Panc1 (cell line): ENCODE results near the gene C2orf81. TPM values are rescaled to one million over a fixed set of nuclear protein-coding genes. Genes with fewer than 3 reads are reported as not detected.
"Not testable (repeated sequence)": the region's sequence is repeated elsewhere in the genome, so short reads cannot be mapped to it uniquely, and the experiment has no call there.

Experiments
- ATAC-seq: fragments of 200-7000 bp; cut with Tn5 transposase; 2 replicates; pipeline ENCODE4 v1.9.1; 2020; ENCODE audit warnings: mild to moderate bottlenecking, moderate library complexity
- BruUV-seq: library from RNA; stranded (reverse); fragments of 400-500 nt; replicated peaks from 2 replicates; lab custom pipeline; 2021; lab: Mats Ljungman, UMichigan
- CTCF ChIA-PET: fragments of 300-600 bp; sonication (Branson Sonifier 250); formaldehyde crosslinking; loops from one replicate; lab custom pipeline; 2022; ENCODE audit warnings: antibody characterized with exemption; lab: Charles Lee
- POLR2A ChIA-PET: fragments of 300-600 bp; sonication (Branson Sonifier 250); formaldehyde crosslinking; loops from one replicate; lab custom pipeline; 2022; ENCODE audit warnings: antibody characterized with exemption; lab: Charles Lee
- DNase-seq: peaks from one replicate; pipeline ENCODE4 v3.0.0-alpha.2; 2010; ENCODE audit warnings: low read depth, low spot score
- H3K27ac ChIP-seq: 2 replicates; pipeline ENCODE4 v1.5.1; 2011; ENCODE audit warnings: mild to moderate bottlenecking, low read length, inconsistent platforms
- H3K27me3 ChIP-seq: fragments of 200-500 bp; sonication (Bioruptor generic); 2 replicates; pipeline ENCODE4 v1.6.0; 2014; ENCODE audit warnings: low read length, inconsistent platforms; ENCODE audit not compliant: control insufficient read depth, insufficient read depth
- H3K36me3 ChIP-seq: fragments of 200-500 bp; sonication (Bioruptor generic); 2 replicates; pipeline ENCODE4 v1.5.1; 2014; ENCODE audit warnings: inconsistent platforms, mild to moderate bottlenecking, low read length, moderate library complexity; ENCODE audit not compliant: control insufficient read depth, insufficient read depth
- H3K4me1 ChIP-seq: 2 replicates; pipeline ENCODE4 v1.5.1; 2011; ENCODE audit warnings: inconsistent platforms, mild to moderate bottlenecking, low read length, moderate library complexity; ENCODE audit not compliant: control insufficient read depth, insufficient read depth
- H3K4me3 ChIP-seq, 2 experiments: 2 replicates each; pipeline ENCODE4 v1.5.1; 2011 to 2012; ENCODE audit warnings: low read depth in 2 of 2, low read length in 2 of 2, mild to moderate bottlenecking in 2 of 2, inconsistent platforms in 1 of 2, moderate library complexity in 1 of 2
- H3K9me3 ChIP-seq: fragments of 200-500 bp; sonication (Bioruptor generic); 2 replicates; pipeline ENCODE4 v1.5.1; 2014; ENCODE audit warnings: low read depth, mild to moderate bottlenecking, inconsistent platforms, low read length, moderate library complexity; ENCODE audit not compliant: control insufficient read depth, insufficient read depth
- POLR2AphosphoS5 ChIP-seq: IDR thresholded peaks from 2 replicates; pipeline ENCODE4 v1.6.1; 2012; ENCODE audit warnings: mild to moderate bottlenecking, low read depth, low read length, moderate library complexity
- SIN3A ChIP-seq: IDR thresholded peaks from 2 replicates; pipeline ENCODE4 v1.6.1; 2012; ENCODE audit warnings: low read depth, mild to moderate bottlenecking, low read length, moderate library complexity, borderline replicate concordance; ENCODE audit not compliant: insufficient read depth
- TCF7L2 ChIP-seq: IDR thresholded peaks from 2 replicates; pipeline ENCODE4 v1.6.1; 2011; ENCODE audit warnings: mild to moderate bottlenecking, low read depth, low read length, inconsistent platforms
- in situ Hi-C: cut with HindIII; loops from 2 replicates; pipeline ENCODE4 v1.10.0; 2016; ENCODE audit warnings: low sequenced_read_pairs, low pct_unique_long_range_greater_than_20kb
- intact Hi-C: fragments of 100-400 bp; cut with micrococcal nuclease; formaldehyde crosslinking; loops from one replicate; pipeline ENCODE4 v1.10.0; 2022; ENCODE audit not compliant: unreplicated experiment
- total RNA-seq: library from RNA; stranded (reverse); gene quantifications from one replicate; pipeline ENCODE4 v1.2.1, GENCODE V29; 2021; ENCODE audit not compliant: unreplicated experiment
- TF ChIP-seq, protein P1 (sequence below), 2 experiments: IDR thresholded peaks; 2 replicates each; pipeline ENCODE4 v1.6.1; 2011 to 2012; ENCODE audit warnings: low read depth in 2 of 2, control low read depth in 1 of 2, low read length in 1 of 2, mild to moderate bottlenecking in 1 of 2, moderate library complexity in 1 of 2; ENCODE audit not compliant: insufficient read depth in 1 of 2
- TF ChIP-seq, protein P2 (sequence below): fragments of 450-650 bp; IDR thresholded peaks from 2 replicates; pipeline ENCODE4 v1.5.1; 2017; ENCODE audit warnings: mild to moderate bottlenecking

C2orf81 gene
- total RNA-seq, 1 experiment from 2014 or later, result 3.9 TPM

DNA sequence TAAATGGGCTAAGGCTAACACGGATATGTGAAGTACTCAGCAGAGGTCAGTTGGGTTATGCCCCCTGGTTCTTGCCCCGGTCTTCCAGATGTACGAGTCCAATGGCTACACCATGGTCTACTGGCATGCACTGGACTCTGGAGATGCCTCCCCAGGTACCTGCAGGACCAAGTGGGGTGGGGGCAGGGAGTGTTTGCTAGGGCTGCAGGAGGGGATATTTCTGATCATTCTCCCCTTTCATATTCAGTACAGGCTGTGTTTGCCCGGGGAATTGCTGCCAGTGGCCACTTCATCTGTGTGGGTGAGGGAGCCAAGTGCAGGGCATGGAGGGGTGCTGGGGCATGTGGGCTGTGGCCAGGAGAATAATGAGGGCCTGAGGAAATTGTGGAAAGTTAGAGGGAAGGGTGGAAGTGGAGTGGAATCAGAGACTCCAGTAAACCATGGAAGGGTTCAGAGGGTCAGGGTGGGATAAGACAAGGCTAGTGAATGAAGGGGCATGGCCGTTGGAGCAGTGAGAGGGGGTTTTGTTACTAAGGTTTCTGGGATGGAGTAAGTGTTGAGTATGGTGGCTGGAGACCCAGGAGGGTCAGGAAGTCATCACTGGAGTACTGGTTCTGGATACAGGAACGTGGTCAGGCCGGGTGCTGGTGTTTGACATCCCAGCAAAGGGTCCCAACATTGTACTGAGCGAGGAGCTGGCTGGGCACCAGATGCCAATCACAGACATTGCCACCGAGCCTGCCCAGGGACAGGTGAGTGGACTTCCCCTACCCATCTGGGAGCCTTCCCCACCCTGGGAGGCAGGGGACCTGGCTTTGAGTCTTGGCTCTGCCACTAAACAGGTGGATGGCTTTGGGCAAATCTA lies 2.0 kb upstream of the C2orf81 start:
- ChIA-PET POLR2A (no interaction called here), CTCF (no interaction called here)
- H3K27me3 ChIP-seq, result no peaks in the 10 kb centered on the region
- no peaks in the 10 kb centered on the region for H3K9me3 ChIP-seq
- H3K27ac ChIP-seq, result no peak overlapping the region
- no peak overlapping the region for H3K4me3 ChIP-seq
- ATAC-seq (no peak), DNase-seq (no peak)
- peaks cover 4% of the 10 kb centered on the region; the same call in 1 of the 2 replicates for H3K4me1 ChIP-seq
- no TSS peak for BruUV-seq
- H3K36me3 ChIP-seq, result no peaks in the 10 kb centered on the region; the same call in none of the 2 replicates
- in situ Hi-C loops, result no loop called here
- intact Hi-C loops, result no loop called here
- TF ChIP-seq, protein P1, sequence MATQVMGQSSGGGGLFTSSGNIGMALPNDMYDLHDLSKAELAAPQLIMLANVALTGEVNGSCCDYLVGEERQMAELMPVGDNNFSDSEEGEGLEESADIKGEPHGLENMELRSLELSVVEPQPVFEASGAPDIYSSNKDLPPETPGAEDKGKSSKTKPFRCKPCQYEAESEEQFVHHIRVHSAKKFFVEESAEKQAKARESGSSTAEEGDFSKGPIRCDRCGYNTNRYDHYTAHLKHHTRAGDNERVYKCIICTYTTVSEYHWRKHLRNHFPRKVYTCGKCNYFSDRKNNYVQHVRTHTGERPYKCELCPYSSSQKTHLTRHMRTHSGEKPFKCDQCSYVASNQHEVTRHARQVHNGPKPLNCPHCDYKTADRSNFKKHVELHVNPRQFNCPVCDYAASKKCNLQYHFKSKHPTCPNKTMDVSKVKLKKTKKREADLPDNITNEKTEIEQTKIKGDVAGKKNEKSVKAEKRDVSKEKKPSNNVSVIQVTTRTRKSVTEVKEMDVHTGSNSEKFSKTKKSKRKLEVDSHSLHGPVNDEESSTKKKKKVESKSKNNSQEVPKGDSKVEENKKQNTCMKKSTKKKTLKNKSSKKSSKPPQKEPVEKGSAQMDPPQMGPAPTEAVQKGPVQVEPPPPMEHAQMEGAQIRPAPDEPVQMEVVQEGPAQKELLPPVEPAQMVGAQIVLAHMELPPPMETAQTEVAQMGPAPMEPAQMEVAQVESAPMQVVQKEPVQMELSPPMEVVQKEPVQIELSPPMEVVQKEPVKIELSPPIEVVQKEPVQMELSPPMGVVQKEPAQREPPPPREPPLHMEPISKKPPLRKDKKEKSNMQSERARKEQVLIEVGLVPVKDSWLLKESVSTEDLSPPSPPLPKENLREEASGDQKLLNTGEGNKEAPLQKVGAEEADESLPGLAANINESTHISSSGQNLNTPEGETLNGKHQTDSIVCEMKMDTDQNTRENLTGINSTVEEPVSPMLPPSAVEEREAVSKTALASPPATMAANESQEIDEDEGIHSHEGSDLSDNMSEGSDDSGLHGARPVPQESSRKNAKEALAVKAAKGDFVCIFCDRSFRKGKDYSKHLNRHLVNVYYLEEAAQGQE (IDR thresholded peaks at IDR 0.05; ENCODE audit: insufficient read depth in 1 of 2, low read depth in 2 of 2, low read length in 1 of 2), result no peak
- TF ChIP-seq POLR2AphosphoS5, result peak; percentile 31; the same call in 1 of the 2 replicates

DNA sequence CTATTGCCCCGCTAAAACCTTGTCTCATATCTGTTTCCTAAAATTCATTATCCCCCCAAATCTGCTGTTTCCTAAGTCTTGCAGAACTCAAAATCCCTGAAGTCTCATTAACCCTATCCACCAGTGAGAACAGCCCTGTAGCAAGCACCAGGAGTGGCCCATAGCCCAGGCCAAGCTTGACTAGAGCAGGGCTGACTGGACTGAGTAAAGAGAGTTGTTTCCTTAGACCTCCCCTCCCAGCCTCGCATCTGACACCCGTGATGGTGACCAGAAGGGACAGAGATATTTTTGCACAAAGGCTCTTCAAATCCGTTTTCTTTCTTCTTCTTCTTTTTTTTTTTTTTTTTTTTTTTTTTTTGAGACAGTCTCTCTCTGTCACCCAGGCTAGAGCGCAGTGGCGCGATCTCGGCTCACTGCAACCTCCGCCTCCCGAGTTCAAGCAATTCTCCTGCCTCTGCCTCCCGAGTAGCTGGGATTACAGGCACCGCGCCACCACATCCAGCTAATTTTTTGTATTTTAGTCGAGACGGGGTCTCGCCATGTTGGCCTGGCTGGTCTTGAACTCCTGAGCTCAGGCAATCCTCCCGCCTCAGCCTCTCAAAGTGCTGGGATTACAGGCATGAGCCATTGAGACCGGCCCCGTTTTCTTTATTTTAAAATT lies 846 bp downstream of the C2orf81 start:
- BruUV-seq, ATAC-seq, H3K4me1 ChIP-seq, in situ Hi-C loops, H3K9me3 ChIP-seq, H3K27me3 ChIP-seq, DNase-seq, intact Hi-C loops, H3K36me3 ChIP-seq: not testable (repeated sequence)
- peak overlapping the region; percentile 86 for H3K27ac ChIP-seq
- ChIA-PET POLR2A (interaction anchor here (0.6 to 1.5 kb wide), 5 partner anchors 13 to 251 kb away, joined by 3 to 8 read pairs (median 7); partner anchors contain the start of gene DCTN1), CTCF (interaction anchor here (0.7 kb wide), 1 partner anchor 111 kb away, joined by 6 read pairs; no protein-coding TSS in a partner anchor)
- H3K4me3 ChIP-seq, result peak overlapping the region; percentile 84 to 89

DNA sequence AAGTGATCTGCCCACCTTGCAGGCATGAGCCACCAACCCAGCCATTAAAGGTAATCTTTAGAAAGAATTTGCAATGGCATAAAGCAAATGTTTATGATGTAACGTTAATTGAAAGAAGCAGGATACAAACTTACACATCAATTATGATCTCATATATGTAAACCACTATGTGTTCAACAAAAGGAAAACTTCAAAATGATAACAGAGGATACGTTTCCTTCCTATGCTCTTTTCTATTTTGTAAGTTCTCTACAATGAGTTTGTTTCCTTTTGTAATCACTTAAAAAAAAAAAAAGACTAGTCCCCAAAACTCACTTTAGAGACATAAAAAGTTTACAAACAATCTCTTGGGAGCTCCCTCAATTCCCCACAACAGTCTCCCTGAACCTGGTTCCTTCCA lies 1.4 kb downstream of the C2orf81 start:
- Histone ChIP-seq H3K4me3 (no peak overlapping the region), H3K27me3 (no peaks in the 10 kb centered on the region), H3K36me3 (no peaks in the 10 kb centered on the region; the same call in 1 of the 2 replicates), H3K4me1 (peaks cover 4% of the 10 kb centered on the region; the same call in 1 of the 2 replicates), H3K9me3 (no peaks in the 10 kb centered on the region), H3K27ac (no peak overlapping the region)
- intact Hi-C loops (no loop called here), in situ Hi-C loops (no loop called here)
- TF ChIP-seq, protein P1 (IDR thresholded peaks at IDR 0.05; ENCODE audit: insufficient read depth in 1 of 2, low read depth in 2 of 2, low read length in 1 of 2), result no peak
- TF ChIP-seq, protein P2, sequence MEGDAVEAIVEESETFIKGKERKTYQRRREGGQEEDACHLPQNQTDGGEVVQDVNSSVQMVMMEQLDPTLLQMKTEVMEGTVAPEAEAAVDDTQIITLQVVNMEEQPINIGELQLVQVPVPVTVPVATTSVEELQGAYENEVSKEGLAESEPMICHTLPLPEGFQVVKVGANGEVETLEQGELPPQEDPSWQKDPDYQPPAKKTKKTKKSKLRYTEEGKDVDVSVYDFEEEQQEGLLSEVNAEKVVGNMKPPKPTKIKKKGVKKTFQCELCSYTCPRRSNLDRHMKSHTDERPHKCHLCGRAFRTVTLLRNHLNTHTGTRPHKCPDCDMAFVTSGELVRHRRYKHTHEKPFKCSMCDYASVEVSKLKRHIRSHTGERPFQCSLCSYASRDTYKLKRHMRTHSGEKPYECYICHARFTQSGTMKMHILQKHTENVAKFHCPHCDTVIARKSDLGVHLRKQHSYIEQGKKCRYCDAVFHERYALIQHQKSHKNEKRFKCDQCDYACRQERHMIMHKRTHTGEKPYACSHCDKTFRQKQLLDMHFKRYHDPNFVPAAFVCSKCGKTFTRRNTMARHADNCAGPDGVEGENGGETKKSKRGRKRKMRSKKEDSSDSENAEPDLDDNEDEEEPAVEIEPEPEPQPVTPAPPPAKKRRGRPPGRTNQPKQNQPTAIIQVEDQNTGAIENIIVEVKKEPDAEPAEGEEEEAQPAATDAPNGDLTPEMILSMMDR, result no peak
- TF ChIP-seq TCF7L2 (no peak), POLR2AphosphoS5 (no peak), SIN3A (no peak)
- ChIA-PET POLR2A (interaction anchor here (0.7 kb wide), 1 partner anchor 40 kb away, joined by 8 read pairs; the partner anchor contains the start of gene DCTN1), CTCF (no interaction called here)
- no peak for ATAC-seq
- DNase-seq, result no peak
- no TSS peak for BruUV-seq
